HuH-7.5 (cell line): ENCODE data around the gene RBM19.
"Not testable (repeated sequence)": the region's sequence is repeated elsewhere in the genome, so short reads cannot be mapped to it uniquely, and the experiment has no call there.

ENCODE experiments used
- DNase-seq: peaks from one replicate; pipeline ENCODE4 v3.0.0; 2011; ENCODE audit warnings: low spot score

The RBM19 gene

GRCh38 chr12:113827539-113828114, 138.5 kb downstream of the RBM19 start:
- DNase-seq, result no peak

- no peak for DNase-seq
Measured at GRCh38 chr12:113826805-113827538, 139.2 kb downstream of the RBM19 start.

- DNase-seq, result no peak
Measured at GRCh38 chr12:113825705-113826104, 140.4 kb downstream of the RBM19 start.

- DNase-seq, result no peak
Measured at GRCh38 chr12:113823816-113824215, 142.3 kb downstream of the RBM19 start.

GRCh38 chr12:113823016-113823415, 143.1 kb downstream of the RBM19 start:
- no peak for DNase-seq

- DNase-seq, result no peak
Measured at GRCh38 chr12:113820842-113821241, 145.3 kb downstream of the RBM19 start.

GRCh38 chr12:113820309-113820708, 145.8 kb downstream of the RBM19 start:
- no peak for DNase-seq

GRCh38 chr12:113819495-113819894, 146.6 kb downstream of the RBM19 start:
- no peak for DNase-seq

- DNase-seq, result peak; percentile 51
Measured at GRCh38 chr12:113818833-113819232, 147.3 kb downstream of the RBM19 start.

- no peak for DNase-seq
Measured at GRCh38 chr12:113818283-113818682, 147.8 kb downstream of the RBM19 start.

GRCh38 chr12:113816866-113817265, 149.3 kb downstream of the RBM19 start:
- no peak for DNase-seq

GRCh38 chr12:113815031-113815430, 151.1 kb downstream of the RBM19 start:
- no peak for DNase-seq

- DNase-seq, result no peak
Measured at GRCh38 chr12:113813229-113813541, 152.9 kb downstream of the RBM19 start.

GRCh38 chr12:113812411-113813228, 153.5 kb downstream of the RBM19 start:
- DNase-seq, result no peak

- not testable (repeated sequence) for DNase-seq
Measured at GRCh38 chr12:113809462-113810220, 156.5 kb downstream of the RBM19 start.

GRCh38 chr12:113808095-113808951, 157.8 kb downstream of the RBM19 start:
- DNase-seq, result no peak

GRCh38 chr12:113805673-113806072, 160.5 kb downstream of the RBM19 start:
- no peak for DNase-seq

- no peak for DNase-seq
Measured at GRCh38 chr12:113804961-113805600, 161.0 kb downstream of the RBM19 start.

- no peak for DNase-seq
Measured at GRCh38 chr12:113803759-113804140, 162.4 kb downstream of the RBM19 start.

- no peak for DNase-seq
Measured at GRCh38 chr12:113802966-113803758, 163.0 kb downstream of the RBM19 start.
